NCI-H345 treated with DMSO at 0.1 percent for 48 hours (cell line): ENCODE measurements around the gene HJV.
"Not testable (repeated sequence)": the region's sequence is repeated elsewhere in the genome, so short reads cannot be mapped to it uniquely, and the experiment has no call there.

Experiments
- DNase-seq: peaks from one replicate; lab custom pipeline; 2025; ENCODE audit not compliant: unreplicated experiment; lab: John Stamatoyannopoulos, UW

HJV gene

GRCh38 chr1:146021622-146022402 is at the start of gene HJV:
Gene HJV (minus strand): TSS chr1:146021735. CDS start chr1:146020231, 1,504 bp downstream.
- DNase-seq: no peak

GRCh38 chr1:146059148-146059547 is 37.6 kb upstream of the HJV start:
- DNase-seq: not testable (repeated sequence)

GRCh38 chr1:146051852-146052676 is 30.5 kb upstream of the HJV start:
- DNase-seq: peak; percentile 97

- DNase-seq: no peak
Observed at GRCh38 chr1:146051452-146051851, 29.9 kb upstream of the HJV start.

- not testable (repeated sequence) for DNase-seq
Observed at GRCh38 chr1:146050652-146050963, 29.1 kb upstream of the HJV start.

- DNase-seq: not testable (repeated sequence)
Observed at GRCh38 chr1:146049866-146050651, 28.5 kb upstream of the HJV start.

- DNase-seq: no peak
Observed at GRCh38 chr1:146049436-146049835, 27.9 kb upstream of the HJV start.

- not testable (repeated sequence) for DNase-seq
Observed at GRCh38 chr1:146048514-146049115, 27.1 kb upstream of the HJV start.

GRCh38 chr1:146046664-146047063 is 25.1 kb upstream of the HJV start:
- DNase-seq: no peak

- DNase-seq: peak; percentile 93
Observed at GRCh38 chr1:146039844-146040194, 18.3 kb upstream of the HJV start.

- peak; percentile 98 for DNase-seq
Observed at GRCh38 chr1:146036965-146037646, 15.6 kb upstream of the HJV start.

GRCh38 chr1:146036241-146036964 is 14.9 kb upstream of the HJV start:
- DNase-seq: peak; percentile 87

GRCh38 chr1:146035048-146035423 is 13.5 kb upstream of the HJV start:
- DNase-seq: no peak

- peak; percentile 57 for DNase-seq
Observed at GRCh38 chr1:146032631-146033219, 11.2 kb upstream of the HJV start.

- no peak for DNase-seq
Observed at GRCh38 chr1:146031476-146031875, 9.9 kb upstream of the HJV start.

- DNase-seq: no peak
Observed at GRCh38 chr1:146029117-146029516, 7.6 kb upstream of the HJV start.

GRCh38 chr1:146026650-146027049 is 5.1 kb upstream of the HJV start:
- DNase-seq: not testable (repeated sequence)

GRCh38 chr1:146025787-146026495 is 4.4 kb upstream of the HJV start:
- DNase-seq: not testable (repeated sequence)
